Esophagus muscularis mucosa (tissue), 3 donors: ENCODE measurements around the gene CLCA2.

Source experiments
- CTCF ChIP-seq, 3 experiments: fragments of 200-600 bp in 2 of 3; fragments of 450-650 bp in 1 of 3; sonication (generic) in 2 of 3; IDR thresholded peaks; one replicate each; pipeline ENCODE4 v1.5.1; 2017 to 2019; ENCODE audit warnings: antibody characterized with exemption in 3 of 3, mild to moderate bottlenecking in 2 of 3, moderate library complexity in 1 of 3
- POLR2A ChIP-seq: fragments of 450-650 bp; IDR thresholded peaks from one replicate; pipeline ENCODE4 v1.6.1; 2017; ENCODE audit warnings: antibody characterized with exemption, moderate library complexity, mild to moderate bottlenecking, low read depth

DNA sequence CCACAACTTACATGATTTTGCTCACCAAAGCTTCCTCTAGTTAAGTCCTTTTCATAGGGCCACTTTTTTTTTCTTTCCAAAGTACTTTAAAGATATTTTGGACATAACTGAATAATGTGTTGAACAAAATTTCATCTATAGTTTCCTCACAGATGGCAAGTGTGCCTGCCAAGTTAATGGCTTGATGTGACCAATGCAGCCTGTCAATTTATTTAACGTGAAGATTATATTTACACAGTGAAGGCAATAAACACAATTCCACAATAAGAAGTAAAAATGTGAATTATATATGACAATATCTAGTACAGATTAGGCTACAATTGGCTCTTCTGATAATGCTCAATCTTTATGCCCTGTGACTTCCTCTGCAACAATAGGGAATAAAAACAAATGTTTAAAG lies 18.0 kb downstream of the CLCA2 start:
- no peak for TF ChIP-seq CTCF (IDR thresholded peaks at IDR 0.05)
- TF ChIP-seq POLR2A = no peak
